ENCODE results near the gene TM2D3. TPM values are rescaled to one million over a fixed set of nuclear protein-coding genes. Genes with fewer than 3 reads are reported as not detected.
A peak's percentile ranks its signal among the peaks of the same experiment; 100 is the strongest.

The TM2D3 gene
- polyA plus RNA-seq, 1 donor: 35.4 TPM

DNA sequence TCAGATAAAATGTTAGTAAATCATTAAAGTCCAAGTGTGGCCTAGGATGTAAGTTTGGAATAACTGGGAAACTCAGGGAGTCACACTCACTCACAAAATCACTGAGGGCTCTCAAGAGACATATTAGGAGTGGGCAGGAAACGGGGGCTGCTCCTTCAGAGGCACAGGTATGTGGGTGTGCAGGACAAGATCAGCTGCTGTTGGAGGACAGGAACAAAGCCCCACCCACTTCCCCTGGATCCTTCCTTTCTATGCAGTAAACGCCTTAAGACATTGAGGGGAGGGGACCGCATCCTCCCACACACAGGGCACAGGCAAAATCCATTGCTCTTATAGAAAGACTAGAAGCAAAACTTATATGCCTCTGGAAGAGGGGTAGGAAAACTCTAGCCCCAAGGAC is 30.2 kb downstream of the TM2D3 start:
- no peak for DNase-seq

DNA sequence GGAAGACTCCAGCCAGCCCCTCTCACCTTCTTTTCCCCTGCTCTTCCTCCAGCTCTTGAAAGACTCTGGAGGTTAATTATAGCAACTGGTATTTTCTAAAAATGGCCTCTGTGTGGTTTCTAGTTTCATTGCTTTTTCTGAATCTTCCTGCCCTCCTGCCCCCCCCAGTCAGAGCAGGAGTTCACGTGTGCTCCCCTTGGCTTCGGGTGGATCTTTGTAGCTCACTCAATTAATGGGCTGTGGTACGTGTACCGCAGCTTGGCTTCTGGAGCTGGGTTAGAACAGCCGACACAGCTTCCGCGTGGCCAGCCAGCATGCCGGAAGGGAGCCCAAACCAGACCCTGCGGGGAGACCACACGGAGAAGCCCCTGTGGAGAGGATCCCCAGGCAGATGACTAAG is 31.5 kb downstream of the TM2D3 start:
- no peak for DNase-seq

DNA sequence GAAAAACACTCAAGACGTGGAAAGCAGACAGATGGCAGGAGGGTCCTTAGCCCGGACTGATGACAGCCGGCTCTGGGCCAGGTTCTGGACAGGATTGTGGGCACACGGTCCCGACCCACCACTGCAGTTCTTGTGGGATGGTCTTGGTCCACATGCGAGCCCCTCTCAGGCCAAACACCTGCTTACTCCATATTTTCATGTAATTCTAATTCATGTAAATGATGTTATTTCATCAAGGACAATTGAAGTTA is 32.6 kb downstream of the TM2D3 start:
- DNase-seq: no peak

DNA sequence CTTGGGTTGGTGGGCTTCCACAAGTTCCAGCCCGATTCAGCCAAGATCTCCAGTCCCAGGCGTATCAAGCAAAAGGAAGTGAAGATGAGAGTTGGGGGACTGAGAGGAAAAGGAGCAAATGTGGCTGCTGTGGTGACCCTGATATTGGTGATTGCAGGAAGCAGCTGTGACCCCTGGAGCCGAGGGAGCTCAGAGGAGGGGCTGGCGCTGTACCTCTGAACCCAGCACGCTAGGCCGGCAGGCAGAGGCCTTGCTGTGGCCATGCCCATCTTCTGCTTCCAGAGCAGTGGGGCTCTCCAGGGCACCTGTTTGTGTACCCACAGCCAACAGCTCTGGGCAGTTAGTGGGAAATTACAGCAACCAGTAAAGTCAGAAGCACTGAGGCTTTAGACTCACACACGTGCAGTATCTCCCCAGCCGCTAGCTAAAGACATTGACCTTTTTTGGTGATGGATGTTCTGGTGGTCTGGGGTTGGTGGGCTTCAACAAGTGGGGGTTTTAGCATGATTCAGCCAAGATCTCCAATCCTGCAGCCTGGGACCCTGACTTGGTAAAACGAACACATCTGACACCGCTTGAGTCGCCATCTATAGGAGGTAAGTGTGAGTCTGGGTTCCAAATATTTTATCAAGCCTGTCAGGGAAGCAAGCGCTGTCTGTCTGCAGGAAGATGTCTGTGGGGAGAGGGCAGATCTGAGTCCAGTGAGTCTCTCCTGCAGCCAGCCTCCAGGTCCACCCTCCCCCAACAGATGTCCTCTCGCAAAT is 33.1 kb downstream of the TM2D3 start:
- no peak for DNase-seq

DNA sequence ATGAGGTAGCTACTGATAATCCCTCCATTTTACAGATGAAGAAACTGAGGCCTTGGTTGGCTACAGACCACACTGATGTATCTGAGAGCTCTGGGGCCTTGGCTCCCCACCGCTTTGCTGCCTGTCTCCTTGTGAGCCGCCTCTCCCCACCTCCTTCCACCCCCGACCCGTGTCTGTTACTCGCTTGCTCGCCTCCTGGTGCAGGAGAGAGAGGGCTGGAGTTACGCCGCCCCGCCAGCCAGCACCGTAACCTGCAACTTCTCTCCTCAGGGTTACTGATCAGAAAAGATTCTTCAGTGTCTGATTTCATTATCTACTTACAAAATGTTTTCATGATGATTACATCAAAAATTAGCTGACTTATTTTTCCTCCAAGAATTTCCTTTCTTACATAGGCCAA is 34.1 kb downstream of the TM2D3 start:
- no peak for DNase-seq

DNA sequence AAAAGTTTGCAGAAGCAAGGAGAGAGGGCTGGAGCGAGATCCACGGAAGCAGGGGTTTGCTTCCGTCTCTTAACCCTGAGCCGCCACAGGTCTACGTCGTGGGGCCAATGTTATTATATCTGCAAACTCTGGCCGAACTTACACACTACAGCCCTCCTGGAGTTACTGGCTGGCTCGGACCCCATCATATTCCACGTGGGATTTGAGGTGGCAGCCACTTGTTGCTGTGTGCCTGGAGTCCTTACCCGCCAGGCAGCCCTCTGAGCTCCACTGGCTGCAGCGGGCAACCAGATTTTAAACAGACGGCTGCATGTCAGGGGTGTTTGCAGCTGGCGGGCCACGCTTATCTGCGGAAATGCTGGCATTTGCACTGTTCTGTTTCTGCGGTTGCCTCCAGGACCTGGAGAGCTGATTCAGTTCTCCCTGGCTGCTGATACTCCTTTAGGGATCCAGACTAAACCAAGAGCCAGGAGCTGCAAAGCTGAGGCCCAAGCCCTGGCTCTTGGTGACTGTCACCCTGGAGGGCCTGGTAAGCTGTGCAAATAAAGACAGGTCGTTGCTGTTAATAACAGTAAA is 34.7 kb downstream of the TM2D3 start:
- no peak for DNase-seq

DNA sequence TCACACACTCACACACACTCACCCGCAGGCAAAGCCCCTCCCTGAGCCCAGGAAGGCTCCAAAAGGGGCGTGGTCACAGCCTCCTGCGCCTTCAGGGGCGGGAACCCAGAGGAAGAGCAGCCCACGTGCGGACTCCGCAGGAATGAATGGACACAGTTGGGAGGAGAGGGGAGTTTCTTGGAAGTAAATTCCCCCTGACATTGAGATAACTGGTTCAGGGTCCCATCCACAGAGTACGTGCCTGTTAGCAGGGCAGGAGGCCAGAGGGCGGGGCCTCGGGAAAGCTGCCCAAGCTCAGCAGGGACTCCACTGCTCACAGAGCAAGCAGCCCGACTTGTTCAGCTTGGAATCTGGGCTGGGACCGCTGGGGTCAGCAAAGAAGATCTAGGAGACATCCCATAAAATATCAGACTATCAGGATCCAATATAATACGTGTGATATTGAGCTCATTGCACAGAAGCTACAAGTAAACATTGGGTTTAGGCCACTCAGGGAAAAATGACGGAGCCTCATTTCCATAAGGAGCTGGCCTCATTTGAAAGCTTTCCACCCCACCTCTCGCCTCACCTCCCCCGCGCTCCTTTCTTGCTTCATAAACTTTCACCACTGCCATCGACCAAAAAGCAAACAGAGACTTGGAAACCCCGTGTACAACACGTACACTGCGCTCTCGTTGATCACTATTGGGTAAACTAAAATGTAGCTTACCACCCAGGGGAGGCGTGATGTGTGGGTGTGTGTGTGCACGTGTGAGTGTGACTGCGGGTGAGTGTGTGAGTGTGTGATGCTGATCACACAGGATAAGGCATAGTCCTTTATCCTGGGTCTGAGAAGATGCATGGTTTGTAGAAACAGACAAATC is 36.0 kb downstream of the TM2D3 start:
- peak; percentile 51 for DNase-seq

DNA sequence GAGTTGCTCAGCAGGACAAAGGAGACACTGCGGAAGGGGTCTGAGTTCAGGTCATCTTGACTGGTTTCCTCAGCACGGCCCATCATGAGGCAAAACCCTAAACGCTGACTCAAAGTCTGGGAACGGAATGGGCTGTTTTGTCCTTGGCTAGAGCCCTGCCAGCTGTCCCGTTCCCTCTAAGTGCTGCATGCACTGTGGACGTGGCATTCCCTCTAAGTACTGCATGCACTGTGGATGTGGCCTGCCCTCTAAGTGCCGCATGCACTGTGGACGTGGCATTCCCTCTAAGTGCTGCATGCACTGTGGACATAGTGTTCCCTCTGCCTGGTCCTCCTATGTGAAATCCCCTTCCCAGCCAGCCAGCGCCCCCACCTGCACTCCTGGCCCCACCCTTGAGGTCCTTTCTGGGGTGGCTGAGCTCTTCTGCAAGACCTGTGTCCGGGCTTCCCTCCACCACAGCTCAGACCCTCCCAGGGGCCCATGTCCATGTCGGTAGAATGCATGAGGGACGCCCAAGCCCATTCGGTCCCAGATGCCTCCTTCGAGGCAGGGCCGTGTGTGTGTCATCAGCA is 36.7 kb downstream of the TM2D3 start:
- DNase-seq: no peak

DNA sequence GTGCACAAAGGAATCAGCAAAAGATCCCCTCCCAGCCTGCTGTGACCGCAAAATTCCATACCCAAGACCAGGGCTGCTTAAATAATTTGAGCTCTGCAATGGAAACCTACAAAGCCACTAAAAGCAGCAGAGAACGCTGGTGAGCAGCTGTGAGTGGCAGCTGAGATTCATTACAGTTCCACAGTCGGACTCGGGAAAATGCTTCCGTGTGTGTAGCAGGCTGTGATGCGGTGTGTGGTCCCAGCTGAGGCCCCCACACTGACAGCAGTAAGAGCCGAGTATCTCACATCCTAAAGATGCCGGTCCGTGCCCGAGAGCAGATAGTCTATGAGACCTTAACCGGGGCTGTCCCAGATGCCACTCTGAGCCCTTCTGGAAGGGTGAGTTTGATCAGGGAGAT is 37.4 kb downstream of the TM2D3 start:
- DNase-seq: no peak

DNA sequence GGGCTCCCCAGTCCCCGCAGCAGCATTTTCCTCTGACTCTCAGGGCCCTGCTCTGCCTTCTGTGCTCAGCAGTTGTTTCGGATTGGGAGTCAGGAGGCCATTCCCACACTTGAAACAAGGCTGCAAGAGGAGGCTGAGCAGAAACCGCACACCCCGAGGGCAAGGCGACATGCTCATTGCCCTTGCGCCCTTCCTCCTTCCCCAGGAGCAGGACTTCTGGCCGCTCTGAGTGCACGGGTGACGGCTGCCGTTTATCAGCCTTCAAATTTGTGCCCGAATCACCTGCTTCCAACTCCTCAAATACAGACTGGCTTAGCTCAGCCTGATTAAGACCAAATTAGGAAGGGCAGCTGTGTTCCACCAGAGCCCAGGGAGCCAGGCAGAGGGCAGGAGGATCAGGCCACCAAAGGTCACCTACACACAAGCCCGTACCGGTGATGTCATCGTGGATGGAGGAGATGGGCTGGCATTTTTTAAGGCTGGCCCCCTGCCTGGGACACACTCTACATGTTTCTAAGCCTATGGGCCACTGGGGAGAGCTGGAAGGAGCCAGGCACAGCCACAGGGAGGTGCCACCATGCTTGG is 38.1 kb downstream of the TM2D3 start:
- no peak for DNase-seq

DNA sequence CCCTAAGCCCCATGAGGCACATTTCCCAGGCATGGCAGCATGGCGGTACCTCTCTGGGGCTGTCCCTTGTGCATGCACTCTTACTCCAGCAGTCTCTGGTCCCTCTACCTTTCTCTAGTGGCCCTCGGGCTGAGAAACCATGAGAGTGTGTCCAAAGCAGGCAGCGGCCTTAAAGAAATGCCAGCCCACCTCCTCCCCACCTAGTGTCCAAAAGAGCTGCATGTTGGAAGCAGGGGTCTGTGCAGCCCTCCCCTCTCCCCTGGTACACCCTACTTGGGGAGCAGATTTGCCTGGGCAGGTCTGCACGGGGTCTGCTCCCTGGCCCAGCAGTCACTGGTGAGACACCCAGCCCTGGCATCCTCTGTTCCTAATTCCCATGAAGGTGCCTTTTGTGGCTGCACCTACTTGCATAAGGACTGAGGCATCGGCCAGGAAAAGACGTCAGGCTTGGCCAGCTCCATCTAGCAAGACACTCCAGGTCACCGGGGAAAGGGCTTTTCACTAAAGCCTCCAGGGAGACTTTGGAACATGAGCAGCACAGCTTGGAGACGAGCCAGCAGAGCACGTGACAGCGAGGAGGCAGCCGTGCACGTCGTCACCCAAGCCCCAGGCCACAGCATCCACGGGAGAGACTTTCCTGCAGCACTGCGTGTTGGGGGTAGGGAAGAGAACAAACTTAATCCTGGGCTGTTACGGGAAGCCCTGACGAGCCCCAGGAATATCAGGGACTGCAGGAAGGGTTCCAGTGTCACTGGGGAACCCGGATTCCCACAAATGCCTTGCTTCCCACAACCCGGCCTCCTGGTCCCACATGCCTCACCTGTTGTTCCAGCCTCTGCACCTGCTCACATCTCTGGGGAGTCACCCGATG is 38.8 kb downstream of the TM2D3 start:
- DNase-seq: peak; percentile 50

DNA sequence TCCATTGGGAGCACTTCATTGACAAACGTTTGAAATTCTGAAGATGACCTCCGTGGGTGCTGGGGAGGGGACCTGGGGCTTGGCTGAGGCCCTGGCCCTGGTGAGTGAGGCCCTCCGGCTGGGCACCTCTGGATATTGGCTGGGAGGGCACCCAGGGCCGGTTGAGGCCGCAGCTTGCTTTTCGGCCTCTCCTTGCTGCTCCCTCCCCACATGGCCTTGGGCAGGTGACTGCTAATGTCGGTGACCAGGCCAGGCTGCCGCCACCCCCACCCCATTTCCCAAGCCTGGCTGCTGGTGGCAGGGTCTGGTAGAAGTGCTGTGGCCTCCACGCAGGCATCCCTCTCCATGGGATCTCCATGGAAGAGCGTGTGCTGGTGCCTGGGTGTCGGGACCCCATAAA is 39.5 kb downstream of the TM2D3 start:
- no peak for DNase-seq

DNA sequence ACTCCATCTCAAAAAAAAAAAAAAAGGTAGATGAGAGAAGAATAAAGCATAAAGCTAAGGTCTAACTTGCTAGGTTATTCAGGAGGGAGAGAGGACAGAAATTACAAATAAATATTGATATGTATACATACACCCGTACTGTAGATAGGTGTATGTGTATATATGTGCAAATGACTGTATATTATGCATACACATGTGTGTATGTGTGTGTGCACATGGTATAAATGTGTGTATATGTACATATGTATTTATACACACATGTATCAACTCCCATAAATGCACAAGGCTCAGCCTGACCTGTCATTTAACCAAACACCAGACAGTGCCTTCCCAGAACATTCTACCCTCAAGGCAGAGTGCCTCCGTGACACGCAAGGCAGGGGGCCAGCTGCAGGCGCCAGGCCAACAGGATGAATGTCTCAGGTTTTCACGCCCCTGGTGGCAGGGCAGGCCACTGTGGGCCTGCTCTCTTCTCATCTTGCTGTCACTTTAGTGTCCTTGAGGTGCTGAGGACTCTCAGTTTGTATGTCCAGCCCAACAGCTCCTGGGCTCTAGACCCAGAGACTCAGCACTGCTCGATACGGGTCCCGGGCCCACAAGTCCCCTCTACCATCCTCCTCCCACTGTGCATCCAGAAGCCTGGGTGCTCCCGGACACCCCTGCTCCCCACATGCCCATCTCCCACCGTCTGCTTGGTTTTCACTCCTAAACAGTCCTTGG is 40.4 kb downstream of the TM2D3 start:
- DNase-seq: no peak

DNA sequence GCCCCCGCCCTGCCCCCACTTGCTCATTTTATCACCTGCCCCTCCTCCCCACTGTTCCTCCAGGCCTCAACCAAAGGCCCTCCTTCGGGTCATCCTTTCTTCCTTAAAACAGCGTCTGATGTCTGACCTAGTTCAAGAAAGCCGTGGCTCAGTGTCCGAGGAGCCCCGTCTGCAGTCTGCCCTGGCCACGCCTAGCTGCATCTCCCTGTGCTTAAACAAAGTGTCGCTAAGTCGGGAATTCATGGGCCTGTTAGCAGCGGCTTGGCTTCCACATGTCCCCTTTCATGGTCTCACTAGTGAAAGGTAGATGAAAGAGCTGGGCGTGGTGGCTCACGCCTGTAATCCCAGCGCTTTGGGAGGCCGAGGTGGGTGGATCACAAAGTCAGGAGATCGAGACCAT is 41.2 kb downstream of the TM2D3 start:
- no peak for DNase-seq

DNA sequence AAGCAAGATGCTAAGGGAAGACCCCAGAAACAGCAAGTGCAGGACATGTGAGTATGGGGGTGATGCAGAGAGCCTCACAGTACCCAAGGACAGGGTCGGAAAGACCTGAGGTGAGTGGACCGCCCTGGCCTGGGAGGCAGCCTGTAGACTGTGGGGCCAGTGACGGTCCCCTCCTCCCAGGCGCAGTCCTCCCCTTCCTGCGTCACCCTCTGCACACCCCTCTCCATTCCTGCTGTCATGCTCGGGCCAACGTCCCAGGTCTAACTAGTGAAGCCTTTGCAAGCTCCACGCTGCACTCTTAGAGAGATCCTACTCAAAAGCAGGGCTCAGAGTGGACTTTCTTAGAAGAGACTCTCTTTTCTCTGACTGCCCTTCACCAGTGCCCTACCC is 41.6 kb downstream of the TM2D3 start:
- DNase-seq: no peak

DNA sequence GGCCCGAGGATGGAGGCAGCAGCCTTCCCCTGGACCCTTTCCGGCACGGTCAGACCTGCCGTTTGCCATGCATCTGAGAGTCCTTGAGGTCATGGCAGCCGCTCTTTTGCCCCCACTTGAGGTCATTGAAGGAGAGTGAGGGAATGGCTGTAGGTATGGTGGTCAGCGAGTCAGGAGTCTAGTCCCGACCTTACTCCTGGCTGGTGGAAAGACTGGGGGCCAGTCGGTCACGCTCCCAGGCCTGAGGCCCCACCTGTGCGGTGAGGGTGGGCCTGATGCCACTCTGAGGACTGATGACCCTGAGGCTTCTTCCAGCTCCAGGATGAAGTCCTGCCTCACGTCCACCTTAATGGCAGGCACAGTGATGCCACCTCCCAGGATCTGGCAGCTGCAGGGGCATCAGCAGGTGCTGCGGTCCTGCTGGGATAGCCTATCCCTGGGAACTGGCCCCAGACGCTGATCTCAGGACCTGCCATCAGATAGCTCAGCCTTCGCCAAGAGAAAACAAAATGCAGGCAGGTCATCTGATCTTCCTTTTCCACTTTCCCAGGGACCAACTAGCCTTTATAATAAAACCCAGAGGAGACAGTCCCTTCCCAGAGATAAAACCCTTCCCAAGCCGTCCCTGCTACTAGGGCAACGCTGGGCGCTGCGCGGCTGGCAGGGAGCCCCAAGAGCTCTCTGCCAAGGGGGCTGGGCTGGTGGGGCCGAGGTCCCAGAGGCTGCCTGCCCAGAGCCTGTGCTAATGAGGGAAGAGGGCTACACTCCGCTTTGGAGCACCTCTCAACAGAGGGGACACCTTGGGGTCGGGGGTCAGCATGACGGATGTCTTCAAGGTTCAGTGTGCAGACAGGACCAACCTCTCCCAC is 42.2 kb downstream of the TM2D3 start:
- no peak for DNase-seq

DNA sequence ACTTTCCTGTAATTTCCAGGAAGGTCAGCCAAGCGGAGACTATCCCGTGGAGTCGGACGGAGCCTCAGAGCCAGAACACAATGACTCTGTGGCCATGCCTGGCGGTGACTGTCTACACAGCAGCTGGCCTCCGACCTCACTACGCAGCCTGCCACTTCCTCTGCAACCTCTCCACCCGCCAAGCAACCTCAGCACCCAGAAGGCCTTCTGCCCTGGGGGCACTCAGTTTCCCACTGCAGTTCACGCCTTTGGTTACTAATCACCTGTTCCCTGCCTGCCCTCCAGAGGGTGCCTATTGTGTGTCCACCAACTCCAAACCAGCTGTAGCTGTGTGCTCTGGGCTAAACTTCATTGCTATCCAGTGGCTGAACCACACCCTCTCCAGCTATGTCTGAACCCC is 44.0 kb downstream of the TM2D3 start:
- no peak for DNase-seq

DNA sequence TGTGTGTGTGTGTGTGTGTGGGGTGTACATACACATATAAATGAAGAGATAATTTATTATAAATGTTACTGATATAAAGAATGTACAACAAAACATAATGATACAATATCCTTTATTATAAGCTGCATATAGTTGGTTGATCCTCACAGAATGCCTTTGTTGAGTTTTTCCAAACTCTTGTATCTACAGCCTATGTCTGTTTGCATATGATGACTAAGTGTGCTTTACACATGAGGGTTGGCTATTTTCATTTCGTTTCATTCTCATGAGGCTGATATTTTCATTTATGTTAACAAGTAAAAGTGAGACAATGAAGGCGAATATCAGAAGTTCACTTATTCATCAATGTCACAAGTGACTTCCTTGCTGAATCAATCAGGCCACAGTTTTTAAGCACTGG is 45.1 kb downstream of the TM2D3 start:
- no peak for DNase-seq

DNA sequence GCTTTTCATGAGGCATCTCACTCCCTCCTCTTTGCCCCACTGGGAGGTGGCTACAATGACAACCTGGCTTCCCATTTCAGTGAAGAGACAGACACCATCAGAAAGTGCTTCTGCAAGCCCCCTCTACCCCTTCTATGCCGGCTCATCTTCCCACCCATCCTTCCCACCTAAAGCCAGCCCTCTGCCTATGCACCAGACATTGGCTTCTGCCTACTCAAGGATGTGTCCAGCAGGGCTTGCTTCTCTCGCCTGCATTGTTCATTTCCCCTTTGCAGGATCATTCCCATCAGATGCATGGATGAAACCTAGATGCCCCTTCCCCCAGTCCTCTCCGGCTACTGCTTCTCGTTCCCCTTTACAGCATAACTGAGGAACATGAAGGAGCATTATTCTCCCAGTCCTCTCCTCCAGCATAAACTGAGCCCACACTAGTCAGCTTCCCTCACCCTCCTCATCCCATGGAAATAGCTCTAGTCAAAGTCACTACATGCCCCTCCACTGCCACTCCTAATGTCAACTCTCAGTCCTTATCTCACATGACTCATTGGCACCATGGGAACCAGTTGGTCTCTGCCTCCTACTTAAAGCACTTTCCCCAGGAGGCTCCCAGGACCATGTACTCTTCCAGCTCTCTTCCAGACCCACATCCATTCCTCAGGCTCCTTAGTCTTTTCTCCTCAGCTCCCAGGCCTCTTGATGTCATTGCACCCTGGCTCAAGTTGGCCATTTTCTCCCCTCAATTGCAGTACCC is 47.9 kb downstream of the TM2D3 start:
- no peak for DNase-seq

DNA sequence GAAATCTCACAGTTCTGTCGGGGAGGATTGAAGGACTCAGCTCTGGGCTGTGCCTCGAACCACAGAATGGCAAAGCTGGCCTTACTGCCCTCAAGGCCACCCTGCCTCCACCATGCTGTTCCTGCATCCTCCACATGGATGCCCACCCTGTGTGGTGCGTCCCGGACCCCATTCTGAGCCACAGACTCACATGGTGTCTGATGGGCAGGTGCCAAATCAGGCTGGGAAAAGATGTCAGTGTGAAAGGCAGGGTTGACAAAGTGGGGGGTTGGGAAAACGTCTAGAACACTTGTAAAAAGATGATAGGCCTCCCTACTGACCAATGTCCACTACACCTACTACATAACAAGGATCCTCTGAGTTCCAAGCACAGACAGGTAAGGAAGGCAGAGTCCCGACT is 49.4 kb downstream of the TM2D3 start:
- DNase-seq: no peak

Measured in hindlimb muscle (tissue), 1 donor.